GM18861 (cell line): Measurements from ENCODE around the gene MCTP1.
A peak's percentile ranks its signal among the peaks of the same experiment; 100 is the strongest.
"Not testable (repeated sequence)": the region's sequence is repeated elsewhere in the genome, so short reads cannot be mapped to it uniquely, and the experiment has no call there.

Experiments
- ATAC-seq: cut with Tn5 transposase; IDR thresholded peaks from one replicate; pipeline ENCODE4 v1.9.1; 2021; ENCODE audit not compliant: unreplicated experiment

The MCTP1 gene

DNA sequence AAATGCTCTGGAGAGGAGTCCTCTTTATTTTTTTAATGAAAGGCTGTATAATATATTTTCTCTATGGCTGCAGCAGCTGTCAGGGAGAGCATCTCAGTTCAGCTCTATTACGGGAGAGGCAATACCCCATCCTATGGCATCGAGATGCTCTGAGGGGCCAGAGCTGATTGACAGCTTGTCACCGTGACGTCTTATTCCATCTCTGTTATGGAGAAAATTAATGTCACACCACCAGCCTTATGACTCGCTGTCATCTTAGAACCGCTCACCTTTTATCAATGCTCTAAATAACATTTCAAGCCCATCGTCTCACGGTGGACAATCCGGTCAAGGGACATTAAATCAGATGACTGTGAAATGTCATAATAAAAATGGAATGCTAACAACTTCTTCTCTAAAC, 392.9 kb downstream of the MCTP1 start:
- ATAC-seq, result no peak

DNA sequence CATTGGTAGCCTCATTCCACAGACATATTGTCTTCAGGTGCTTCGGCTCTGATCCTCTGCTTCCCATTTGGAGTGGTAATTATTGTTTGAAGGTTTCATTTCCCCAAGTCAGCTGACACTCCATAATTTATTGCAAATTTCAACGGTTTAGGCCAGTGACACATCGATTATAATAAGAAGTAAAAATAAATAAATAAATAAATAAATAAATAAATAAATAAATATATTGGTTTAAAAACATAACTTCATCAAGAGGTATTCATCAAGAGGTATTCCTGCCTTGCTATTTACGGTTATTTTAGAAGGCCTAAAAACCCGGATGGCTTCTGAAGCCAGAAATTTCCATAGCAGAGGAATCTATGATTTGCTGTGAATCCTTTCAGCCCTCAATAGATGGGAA, 393.3 kb downstream of the MCTP1 start:
- no peak for ATAC-seq

DNA sequence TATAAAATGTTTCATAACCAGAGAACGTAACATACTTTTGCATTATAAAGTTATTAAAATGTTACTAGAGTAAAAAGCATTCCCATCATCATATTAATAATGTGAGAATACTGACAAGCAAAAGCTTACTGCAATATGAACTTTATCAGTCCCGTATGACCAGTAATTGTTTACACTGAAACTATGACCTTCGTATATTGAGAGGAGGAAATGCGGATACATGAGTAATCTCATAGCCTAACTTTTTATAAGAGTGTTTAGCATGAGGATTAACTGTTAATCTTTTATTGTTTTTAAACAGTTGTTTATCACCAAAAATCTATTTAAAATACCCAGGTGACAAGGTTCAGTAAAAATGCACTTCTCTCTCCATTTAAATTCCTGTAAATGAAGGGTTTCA, 394.0 kb downstream of the MCTP1 start:
- ATAC-seq, result no peak

DNA sequence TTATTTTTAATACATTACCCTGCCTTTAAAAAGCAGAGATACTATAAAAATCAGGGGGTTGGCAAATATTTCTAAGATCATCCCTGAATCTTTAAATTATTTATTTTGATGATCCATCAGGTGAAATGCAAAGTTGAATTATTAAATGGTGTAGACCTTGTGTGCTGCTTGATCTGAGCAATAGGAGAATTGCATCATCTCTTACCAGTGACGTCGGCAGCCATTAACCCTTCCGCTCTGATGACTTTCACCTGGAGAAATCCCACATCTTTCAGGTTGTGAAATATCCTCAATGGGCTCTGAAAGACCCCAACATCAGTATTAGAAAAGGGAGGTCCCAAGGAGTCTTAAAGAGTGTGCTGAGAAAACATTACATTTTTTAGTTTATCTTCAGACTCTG, 396.2 kb downstream of the MCTP1 start:
- no peak for ATAC-seq

DNA sequence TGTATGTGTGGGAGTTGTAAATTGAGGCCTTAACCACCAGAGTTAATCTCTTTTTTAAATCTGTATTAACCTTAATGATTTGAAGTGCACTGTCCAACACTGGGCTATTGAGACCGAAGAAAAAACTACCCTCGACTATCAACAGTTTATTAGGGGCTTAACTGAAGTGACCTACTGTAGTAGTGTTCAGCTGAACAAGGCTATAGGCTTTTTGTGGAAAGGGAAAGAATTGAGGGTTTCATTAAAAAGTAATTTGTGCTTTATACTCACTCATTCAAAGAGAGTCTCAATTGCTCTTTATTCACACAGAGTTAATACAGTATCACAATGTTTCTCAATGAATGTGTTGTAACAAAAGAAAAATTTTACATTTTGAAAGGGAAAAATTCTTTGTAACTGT, 399.0 kb downstream of the MCTP1 start:
- no peak for ATAC-seq

DNA sequence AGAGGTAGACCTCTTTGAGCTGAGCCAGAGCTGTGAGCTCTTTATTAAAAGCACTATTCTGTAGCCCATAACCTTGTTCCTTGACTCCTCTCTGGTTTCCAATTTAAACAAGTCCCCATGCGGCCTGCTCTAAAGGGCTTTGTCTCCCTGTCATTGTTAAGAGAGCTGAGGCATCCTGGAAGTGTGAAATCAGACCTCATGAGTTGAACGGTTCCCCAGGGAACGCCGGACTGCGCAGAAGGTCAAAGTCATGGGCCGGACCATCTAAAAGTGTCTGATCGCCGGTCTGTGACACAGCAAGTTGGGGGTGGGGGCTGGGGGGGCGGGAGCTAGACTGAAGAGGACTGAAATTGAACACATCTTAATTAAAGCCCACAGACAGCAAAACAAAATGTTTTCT, 400.6 kb downstream of the MCTP1 start:
- no peak for ATAC-seq

DNA sequence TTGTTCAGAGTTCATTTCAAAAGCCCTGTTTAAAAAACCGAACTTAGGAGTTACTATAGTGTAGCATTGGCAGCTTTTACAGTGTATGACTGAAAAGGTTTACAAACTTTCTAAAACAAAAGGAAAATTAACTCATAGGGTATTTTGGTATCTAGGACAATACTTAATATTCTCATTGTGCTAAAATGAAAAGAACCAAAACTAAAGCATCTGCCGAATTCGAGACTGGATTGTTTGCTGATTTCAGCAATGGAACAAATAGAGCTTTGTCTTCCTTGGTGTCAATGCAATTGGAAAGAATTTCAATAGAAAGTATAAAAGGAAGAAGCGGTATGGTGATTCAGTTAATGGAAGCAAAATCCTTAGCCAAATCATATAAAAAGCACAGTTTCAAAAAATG, 412.4 kb downstream of the MCTP1 start:
- no peak for ATAC-seq

DNA sequence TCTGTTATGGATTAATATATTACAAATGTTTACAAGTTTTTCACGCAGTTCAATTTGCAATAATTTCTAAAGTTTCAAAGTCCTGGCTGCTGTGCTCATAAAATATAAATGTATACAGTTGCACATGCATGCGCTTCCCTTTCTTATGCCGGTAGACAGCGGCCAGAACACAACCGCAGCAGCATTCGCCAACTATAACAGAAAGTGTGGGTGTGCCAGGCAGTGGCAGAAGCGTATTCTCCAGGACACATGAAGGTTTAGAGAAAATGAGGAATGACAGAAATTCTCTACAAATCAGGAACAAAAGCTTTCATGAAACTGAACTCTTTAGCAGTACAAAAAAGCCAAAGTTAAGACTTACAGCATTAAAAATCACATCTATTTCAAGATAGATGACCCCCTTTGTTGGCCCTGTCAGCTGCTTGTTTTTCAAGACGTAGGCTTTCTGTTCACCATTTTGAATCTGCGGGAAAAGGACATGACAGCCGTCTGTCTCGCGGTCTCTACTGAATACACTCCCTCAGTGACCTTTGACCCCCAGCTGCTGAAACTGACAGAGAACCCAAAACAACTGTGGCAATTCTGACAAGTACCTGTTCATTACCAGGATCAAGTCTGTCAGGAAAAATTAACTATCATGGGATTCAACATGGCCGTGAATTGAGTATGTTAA, 414.2 kb downstream of the MCTP1 start:
- ATAC-seq, result no peak

DNA sequence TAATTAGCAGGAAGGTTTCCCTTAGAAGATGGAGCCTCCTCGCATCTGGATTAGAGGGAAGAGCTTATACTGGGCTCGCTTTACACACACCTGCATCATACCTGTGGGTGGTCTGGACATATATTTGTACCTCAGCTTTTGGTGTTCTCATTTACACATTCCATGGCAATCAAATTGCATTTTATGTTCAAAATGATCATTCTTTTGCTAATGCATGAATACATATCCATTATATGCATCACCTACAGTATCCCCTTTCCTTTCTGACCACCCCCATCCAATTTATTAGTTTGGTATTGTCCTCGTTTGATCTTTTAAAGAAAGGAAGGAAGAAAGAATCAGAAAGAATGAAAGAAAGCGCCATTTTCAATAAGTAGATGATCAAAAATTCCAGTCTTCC, 415.0 kb downstream of the MCTP1 start:
- ATAC-seq, result no peak

DNA sequence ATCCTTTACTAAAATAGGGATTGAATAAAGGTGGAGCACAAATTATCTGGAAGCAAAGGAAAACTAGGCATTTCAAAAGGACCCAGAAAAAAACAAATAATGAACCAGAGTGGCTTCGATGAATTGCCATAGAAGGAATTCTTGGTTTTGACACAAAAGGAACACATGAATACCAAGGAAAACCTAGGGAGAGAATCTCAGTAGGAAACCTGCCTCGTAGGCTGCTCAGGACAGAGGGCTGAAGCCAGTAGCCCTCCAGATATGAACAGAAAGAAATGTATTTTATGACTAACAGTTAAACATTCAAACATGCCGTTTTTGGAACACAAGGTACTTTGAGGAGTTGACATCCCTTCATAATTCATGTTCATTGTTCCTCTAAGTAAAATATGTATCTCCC, 420.9 kb downstream of the MCTP1 start:
- ATAC-seq, result no peak

DNA sequence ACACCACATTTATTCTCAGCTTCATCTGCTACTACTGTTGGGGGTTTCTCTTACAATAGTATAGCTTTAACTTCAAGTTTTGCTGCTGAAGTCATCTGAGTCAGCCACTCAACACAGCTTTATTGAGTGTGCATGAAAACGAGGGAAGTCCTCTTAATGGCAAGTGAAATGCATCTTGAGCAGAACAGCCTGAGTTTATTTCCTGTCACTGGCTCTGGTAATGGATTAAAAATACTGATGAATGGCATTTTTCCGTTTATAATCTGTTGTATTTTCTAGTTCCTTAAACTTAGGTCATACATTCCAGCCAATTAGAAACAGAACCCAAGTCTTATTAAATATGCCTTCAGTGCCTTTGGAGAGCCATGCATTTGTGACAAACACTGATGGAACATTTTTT, 427.8 kb downstream of the MCTP1 start:
- no peak for ATAC-seq

DNA sequence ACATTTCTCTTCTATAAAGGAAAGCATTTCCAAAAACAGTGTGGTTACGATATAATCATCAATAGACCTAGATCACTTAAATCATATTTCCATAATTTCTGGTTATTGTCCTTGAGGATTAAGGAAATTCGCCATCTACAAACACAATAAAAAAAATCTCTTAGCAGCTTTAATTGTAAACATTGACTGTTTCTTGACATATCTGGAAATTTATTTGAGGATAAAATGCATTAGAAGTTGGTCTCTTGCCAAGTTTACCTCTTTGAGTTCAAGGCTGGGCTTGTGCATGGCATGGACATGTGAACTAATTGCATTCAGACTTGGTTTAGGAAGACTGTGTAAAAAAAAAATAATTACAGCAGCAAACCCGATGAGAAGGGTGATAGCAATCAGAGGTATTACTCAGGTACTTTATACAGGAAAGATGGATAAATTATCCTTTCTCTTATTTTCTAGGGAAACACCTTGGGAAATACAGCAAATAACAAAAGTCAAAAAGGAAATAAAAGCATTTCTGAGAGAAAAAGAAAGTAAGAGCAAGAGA, 428.6 kb downstream of the MCTP1 start:
- no peak for ATAC-seq

DNA sequence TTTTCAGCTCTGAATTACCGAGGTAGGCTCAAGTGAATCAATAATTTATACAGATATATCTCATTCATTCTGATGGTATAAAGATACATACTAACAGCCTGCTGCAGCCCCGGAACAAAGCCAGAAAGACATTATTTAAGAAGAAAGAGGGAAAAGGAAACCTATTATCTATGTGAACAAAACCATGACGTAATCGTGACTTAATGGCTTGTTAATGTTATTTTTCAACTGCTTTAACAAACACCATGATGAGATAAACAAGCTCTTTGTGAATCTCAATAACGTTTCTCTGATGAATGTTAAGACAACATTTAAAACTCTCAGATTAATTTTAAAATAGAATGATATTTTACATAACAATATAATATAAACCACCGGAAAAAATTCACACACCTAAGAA, 429.4 kb downstream of the MCTP1 start:
- ATAC-seq, result no peak

DNA sequence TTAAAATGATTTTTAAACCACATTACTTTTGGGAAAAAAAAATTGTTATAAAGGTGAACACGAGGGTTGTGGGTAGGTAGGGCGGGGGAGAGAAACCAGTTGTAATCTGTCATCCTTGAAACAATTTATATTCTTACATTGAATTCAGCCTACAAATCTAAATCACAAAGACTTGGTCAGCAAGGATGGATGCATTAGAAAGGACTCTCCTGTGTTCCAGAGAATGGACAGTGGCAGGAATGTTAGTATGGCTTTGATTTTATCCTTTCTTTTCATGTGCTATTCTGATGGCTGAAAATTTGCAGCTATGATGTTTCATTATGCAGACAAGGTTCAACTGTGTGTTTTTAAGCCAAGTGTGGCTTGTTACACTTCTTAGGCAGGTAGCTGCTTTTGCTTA, 431.8 kb downstream of the MCTP1 start:
- ATAC-seq, result no peak

DNA sequence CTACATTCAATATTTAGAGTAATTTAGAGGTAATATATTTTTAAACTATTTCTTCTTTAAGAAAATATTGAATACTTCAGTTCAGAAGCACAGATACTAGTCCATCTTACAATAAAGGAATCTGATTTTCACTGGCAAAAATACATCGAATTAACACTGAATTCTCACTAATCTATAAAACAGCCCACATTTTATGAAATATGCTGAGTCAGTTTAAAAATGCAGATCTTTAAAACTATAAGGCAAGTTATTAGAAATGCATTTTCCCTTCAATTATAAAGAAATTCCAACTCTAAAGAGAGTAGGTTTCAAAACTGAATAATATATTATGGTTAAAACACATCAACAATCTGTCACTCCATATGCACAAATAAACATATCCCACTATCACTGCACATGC, 433.9 kb downstream of the MCTP1 start:
- no peak for ATAC-seq

DNA sequence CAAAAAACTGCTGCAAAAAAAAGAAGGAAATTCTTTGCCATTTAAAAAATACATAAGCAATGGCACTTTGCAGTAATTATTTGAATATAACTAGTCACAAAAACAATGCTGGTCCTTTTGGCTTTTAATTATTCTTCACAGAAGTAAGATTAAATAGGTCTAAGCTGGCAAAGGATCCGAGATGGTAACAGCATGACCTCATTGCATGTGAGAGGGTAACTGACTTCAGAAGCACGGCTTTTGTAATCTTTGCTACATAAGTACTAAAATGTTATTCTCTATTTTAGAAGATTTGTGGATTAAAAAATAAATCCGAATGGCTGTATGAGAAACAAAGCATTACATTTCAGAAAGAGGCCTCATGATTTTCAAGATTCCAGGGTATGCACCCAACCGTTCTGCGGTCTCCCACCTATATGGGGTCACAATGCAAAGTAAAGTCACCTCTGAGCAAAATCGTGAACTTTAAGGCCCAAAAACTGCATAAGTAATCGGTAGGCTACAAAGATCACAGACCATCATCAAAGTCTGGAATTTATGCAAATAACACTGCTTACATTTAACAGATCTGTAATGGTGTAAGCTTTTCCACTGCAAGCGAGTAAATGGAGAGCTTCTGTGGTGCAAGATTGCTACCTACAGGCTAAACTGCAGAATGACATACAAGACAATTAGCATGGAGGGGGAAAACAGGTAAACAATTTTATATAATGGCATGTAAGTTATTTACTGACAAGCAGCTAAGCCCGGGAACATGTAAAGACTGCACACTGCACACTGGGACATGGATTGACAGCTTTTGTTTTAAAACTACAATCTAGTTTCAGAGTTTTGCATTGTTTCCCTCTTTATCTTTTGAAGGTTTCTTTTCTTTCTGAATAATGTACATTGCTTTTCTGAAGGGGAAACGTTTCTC, 434.8 kb downstream of the MCTP1 start:
- ATAC-seq, result peak; percentile 94

DNA sequence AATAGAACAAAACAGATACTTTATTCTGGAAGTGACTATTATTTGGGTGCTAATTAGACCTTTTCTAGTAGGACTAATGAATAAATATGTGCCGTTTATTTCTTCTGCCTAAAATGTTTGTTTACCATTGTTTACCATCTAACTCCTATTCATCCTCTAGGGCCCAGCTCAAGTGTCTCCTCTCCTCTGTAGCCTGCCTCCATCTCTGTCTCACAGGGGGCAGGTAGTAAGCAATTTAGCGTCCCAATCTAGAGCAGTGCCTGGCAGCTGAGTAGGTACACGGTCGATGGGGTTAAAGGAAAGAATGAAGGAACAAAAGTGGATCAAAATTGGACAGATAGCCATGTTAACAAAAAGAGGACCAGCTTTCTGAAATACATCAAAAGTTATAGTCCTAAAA, 435.6 kb downstream of the MCTP1 start:
- ATAC-seq, result no peak

DNA sequence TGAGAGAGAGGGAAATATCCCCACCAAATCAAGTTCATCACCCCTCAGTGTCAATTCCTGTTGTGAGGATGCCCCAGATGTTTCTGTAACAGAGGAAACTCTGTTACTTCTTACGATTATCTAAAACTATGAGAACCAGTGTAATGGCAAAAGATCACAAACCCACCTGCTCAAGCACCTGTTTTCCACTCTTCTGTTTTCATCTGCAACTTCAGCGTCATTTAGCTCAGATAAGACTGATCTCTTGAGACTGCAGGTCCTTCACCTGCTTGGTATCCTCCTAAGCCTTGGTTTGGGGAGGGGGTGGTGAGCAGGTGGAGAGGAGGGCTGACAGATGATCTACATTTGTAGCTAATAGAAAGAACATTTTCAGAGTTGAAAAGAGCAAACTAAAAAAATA, 437.2 kb downstream of the MCTP1 start:
- ATAC-seq, result no peak

DNA sequence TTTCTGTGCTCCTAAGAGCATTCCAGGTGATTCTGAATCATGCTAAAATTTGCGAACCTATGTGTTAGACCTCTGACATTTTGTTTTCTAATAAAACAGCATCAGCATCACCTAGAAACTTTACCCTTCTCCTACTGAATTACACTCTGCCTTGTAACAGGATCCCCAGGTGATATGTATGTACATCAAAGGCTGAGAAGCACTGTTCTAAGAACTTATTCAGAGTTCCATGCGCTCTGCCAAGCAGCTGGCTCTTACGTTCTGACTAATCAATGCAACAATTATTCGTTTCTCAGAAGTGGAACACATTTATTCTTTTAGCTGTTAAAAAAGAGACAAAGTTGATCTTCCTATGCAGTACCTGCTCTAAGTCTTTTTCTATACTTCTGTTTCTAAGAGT, 437.9 kb downstream of the MCTP1 start:
- no peak for ATAC-seq

DNA sequence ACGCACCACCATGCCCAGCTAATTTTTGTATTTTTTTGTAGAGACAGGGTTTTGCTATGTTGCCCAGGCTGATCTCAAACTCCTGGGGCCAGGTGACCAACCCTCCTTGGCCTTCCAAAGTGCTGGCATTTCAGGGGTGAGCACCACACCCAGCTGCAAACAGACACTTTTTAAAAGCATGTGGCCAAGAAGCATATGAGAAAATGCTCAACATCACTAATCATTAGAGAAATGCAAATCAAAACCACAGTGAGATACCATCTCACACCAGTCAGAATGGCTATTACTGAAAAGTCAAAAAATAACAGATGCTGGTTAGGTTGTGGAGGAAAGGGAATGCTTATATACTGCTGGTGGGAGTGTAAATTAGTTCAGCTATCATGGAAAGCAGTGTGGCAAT, 439.2 kb downstream of the MCTP1 start:
- not testable (repeated sequence) for ATAC-seq

DNA sequence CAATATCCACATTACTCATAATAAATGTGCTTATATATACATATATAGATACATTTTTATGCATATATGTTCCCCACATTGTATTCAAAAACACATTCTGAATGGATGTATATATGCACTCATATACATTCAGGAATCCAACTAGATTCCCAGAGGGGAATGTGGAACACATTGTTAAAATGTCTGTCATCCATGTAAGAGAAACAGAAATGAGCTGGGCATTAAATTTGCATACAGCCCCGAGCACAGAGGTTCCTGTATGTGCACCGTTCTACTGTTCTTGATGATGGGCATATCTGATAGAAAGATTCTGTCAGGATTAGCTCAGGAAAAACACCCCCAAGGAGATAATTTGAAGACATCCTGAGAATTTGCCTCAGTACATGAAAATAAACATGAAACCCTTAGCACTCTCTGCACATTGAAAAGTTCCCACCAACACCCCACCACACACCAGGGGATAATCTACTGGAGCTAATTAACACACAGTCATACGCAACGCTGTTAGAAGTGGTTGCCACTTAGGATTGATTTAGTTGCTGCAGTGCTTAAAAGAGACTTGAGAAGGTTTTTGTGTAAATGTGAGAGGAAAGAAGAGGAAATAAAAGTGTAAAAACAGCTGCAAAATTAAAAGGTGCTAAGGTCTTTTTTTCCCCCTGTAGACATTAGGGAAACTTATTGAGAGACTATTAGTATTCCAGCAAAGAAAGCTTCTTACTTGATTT, 443.1 kb downstream of the MCTP1 start:
- no peak for ATAC-seq

DNA sequence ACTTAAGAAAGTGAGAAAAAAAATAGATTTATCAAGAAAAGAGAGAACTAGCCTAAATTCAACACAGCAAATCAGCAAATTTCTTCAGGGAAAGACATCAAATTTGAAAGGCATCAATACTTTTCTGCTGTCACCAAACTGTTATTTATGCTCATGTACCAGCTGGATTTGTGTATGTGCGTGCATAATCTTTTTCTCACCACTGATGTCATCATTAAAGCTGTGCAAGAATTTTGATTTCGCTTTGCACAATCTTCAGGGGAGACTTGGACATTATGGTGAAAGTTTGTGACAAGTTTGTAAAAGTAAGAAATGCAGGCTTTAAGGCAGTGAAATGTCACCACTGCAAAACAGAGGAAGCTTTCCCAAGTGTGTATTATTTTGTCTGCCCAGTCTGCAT, 451.0 kb downstream of the MCTP1 start:
- no peak for ATAC-seq
